K562 (cell line): ENCODE measurements around the gene SRGAP3. TPM values are rescaled to one million over a fixed set of nuclear protein-coding genes. Genes with fewer than 3 reads are reported as not detected.

Experiments used
- ATAC-seq: fragments of 200-7000 bp; cut with Tn5 transposase; 3 replicates; pipeline ENCODE4 v1.9.1; 2020; ENCODE audit warnings: moderate library complexity
- BruUV-seq: library from RNA; stranded (reverse); fragments of 400-500 nt; replicated peaks from 2 replicates; lab custom pipeline; 2021; lab: Mats Ljungman, UMichigan
- CTCF ChIA-PET: fragments of 300-600 bp; formaldehyde crosslinking; extraction: SDS; loops from one replicate; lab custom pipeline; 2021; ENCODE audit warnings: low intra/inter-chr PET ratio; lab: Yijun Ruan, JAX
- POLR2A ChIA-PET: fragments of 300-600, 350-650 bp; sonication (Branson Sonifier 250); formaldehyde crosslinking; extraction: SDS; loops from one replicate; lab custom pipeline; 2021; ENCODE audit warnings: antibody characterized with exemption, inconsistent platforms; lab: Yijun Ruan, JAX
- DNase-seq, 4 experiments: peaks; one replicate each; pipeline versions ENCODE4 v3.0.0 to v3.0.0-alpha.2; 2011 to 2018; ENCODE audit warnings: low spot score in 3 of 4, mixed read lengths in 3 of 4; ENCODE audit errors: extremely low read depth in 1 of 4
- FAIRE-seq: peaks from 2 replicates; lab custom pipeline; 2011; peaks lifted over from hg19 to GRCh38; lab: Jason Lieb, UNC
- H2AFZ ChIP-seq: 2 replicates; pipeline ENCODE4 v1.6.0; 2011; ENCODE audit warnings: low read depth, low read length, control low read depth, inconsistent platforms
- H3K27ac ChIP-seq: fragments of 200-600 bp; 3 replicates; pipeline ENCODE4 v1.8.0; 2011; ENCODE audit warnings: low read depth, mild to moderate bottlenecking, control low read depth, inconsistent platforms, low read length, moderate library complexity, mixed read lengths; ENCODE audit errors: extremely low read depth
- H3K27me3 ChIP-seq, 2 experiments: fragments of 300-600 bp in 1 of 2; 2 replicates in 1 of 2; 3 replicates in 1 of 2; pipeline versions ENCODE4 v1.6.0 to v1.8.0; 2011; ENCODE audit warnings: inconsistent platforms in 2 of 2, low read length in 2 of 2, mild to moderate bottlenecking in 1 of 2, mixed read lengths in 1 of 2, moderate library complexity in 1 of 2; ENCODE audit not compliant: control insufficient read depth in 2 of 2, insufficient read depth in 2 of 2
- H3K36me3 ChIP-seq: fragments of 300-600 bp; 3 replicates; pipeline ENCODE4 v1.8.0; 2011; ENCODE audit warnings: mild to moderate bottlenecking, low read length, inconsistent platforms; ENCODE audit not compliant: control insufficient read depth, insufficient read depth
- H3K4me1 ChIP-seq, 2 experiments: fragments of 200-600 bp in 1 of 2; replicated peaks in 1 of 2; 2 replicates in 1 of 2; 3 replicates in 1 of 2; pipeline versions ENCODE4 v1.5.1 to v1.8.0; 2011; ENCODE audit warnings: inconsistent platforms in 2 of 2, low read length in 2 of 2, mild to moderate bottlenecking in 1 of 2, mixed read lengths in 1 of 2, moderate library complexity in 1 of 2; ENCODE audit not compliant: control insufficient read depth in 2 of 2, insufficient read depth in 2 of 2
- H3K4me2 ChIP-seq: 2 replicates; pipeline ENCODE4 v1.6.1; 2011; ENCODE audit warnings: low read length, control low read depth, inconsistent platforms, mixed read lengths; ENCODE audit not compliant: insufficient read depth
- H3K4me3 ChIP-seq: fragments of 200-600 bp; sonication (generic), shearing (Covaris generic); 2 replicates; pipeline ENCODE4 v1.5.1; 2016; ENCODE audit warnings: control low read depth, inconsistent platforms
- H3K79me2 ChIP-seq: fragments of 200-600 bp; 3 replicates; pipeline ENCODE4 v1.8.0; 2011; ENCODE audit warnings: low read length, inconsistent platforms; ENCODE audit not compliant: control insufficient read depth, insufficient read depth
- H3K9ac ChIP-seq, 2 experiments: 2 replicates each; pipeline versions ENCODE4 v1.6.0 to v1.6.1; 2011; ENCODE audit warnings: low read depth in 2 of 2, low read length in 2 of 2, control low read depth in 1 of 2, inconsistent platforms in 1 of 2, mild to moderate bottlenecking in 1 of 2, mixed read lengths in 1 of 2; ENCODE audit not compliant: insufficient read depth in 1 of 2
- H3K9me1 ChIP-seq: one replicate; pipeline ENCODE4 v1.6.0; 2011; ENCODE audit warnings: inconsistent platforms, mild to moderate bottlenecking, low read length, moderate library complexity; ENCODE audit not compliant: control insufficient read depth, insufficient read depth
- H3K9me3 ChIP-seq: replicated peaks from 2 replicates; pipeline ENCODE4 v1.5.1; 2011; ENCODE audit warnings: low read depth, low read length, inconsistent platforms; ENCODE audit not compliant: control insufficient read depth, insufficient read depth
- H4K20me1 ChIP-seq: replicated peaks from 2 replicates; pipeline ENCODE4 v1.6.1; 2011; ENCODE audit warnings: low read length, inconsistent platforms, mixed read lengths; ENCODE audit not compliant: control insufficient read depth, insufficient read depth
- ATF3 ChIP-seq, 2 experiments: fragments of 450-650 bp in 1 of 2; sonication (generic) in 1 of 2; formaldehyde crosslinking in 1 of 2; IDR thresholded peaks in 1 of 2; conservative IDR thresholded peaks in 1 of 2; 2 replicates each; pipeline versions ENCODE4 v1.6.1 to v1.8.1; 2016 to 2023; ENCODE audit warnings: mild to moderate bottlenecking in 2 of 2, moderate library complexity in 2 of 2, inconsistent platforms in 1 of 2, missing genetic modification reagents in 1 of 2
- C11orf30 ChIP-seq: fragments of 450-650 bp; IDR thresholded peaks from 2 replicates; pipeline ENCODE4 v1.6.1; 2016; ENCODE audit warnings: low read depth, mild to moderate bottlenecking
- CLOCK ChIP-seq: fragments of 250-450 bp; sonication (Bioruptor Pico); IDR thresholded peaks from 2 replicates; pipeline ENCODE4 v1.4.0; 2020; ENCODE audit warnings: mild to moderate bottlenecking, moderate library complexity, borderline replicate concordance
- HDAC8 ChIP-seq: fragments of 450-650 bp; IDR thresholded peaks from 2 replicates; pipeline ENCODE4 v1.6.1; 2016; ENCODE audit warnings: mild to moderate bottlenecking, missing genetic modification characterization, moderate library complexity, missing compliant biosample characterization
- HES1 ChIP-seq: fragments of 450-650 bp; IDR thresholded peaks from 2 replicates; pipeline ENCODE4 v1.6.1; 2016; ENCODE audit warnings: low read depth, mild to moderate bottlenecking, moderate library complexity
- JUND ChIP-seq, 2 experiments: IDR thresholded peaks; 2 replicates in 1 of 2; 3 replicates in 1 of 2; pipeline ENCODE4 v1.6.1; 2011; ENCODE audit warnings: borderline replicate concordance in 2 of 2, low read depth in 2 of 2, low read length in 2 of 2, improper control_type of control experiment in 1 of 2, missing biosample characterization in 1 of 2, missing genetic modification characterization in 1 of 2, missing genetic modification reagents in 1 of 2
- NFYB ChIP-seq: IDR thresholded peaks from 2 replicates; pipeline ENCODE4 v1.6.1; 2011; ENCODE audit warnings: mild to moderate bottlenecking, moderate library complexity; ENCODE audit not compliant: insufficient read length; ENCODE audit errors: extremely low read depth
- NONO ChIP-seq, 2 experiments: fragments of 200-400 bp in 1 of 2; fragments of 450-650 bp in 1 of 2; formaldehyde crosslinking in 1 of 2; IDR thresholded peaks; 2 replicates each; pipeline ENCODE4 v1.6.1; 2017; ENCODE audit warnings: low read depth in 2 of 2, mild to moderate bottlenecking in 2 of 2, moderate library complexity in 2 of 2, low read length in 1 of 2
- RNF2 ChIP-seq: sonication (generic); IDR thresholded peaks from 2 replicates; pipeline ENCODE4 v1.6.1; 2016
- SETDB1 ChIP-seq: IDR thresholded peaks from one replicate; pipeline ENCODE4 v1.6.1; 2012; ENCODE audit warnings: low read length, control low read depth, inconsistent platforms
- SMAD4 ChIP-seq: fragments of 250-450 bp; sonication (Bioruptor Pico); conservative IDR thresholded peaks from 2 replicates; pipeline ENCODE4 v1.8.0; 2021; ENCODE audit warnings: inconsistent platforms, mild to moderate bottlenecking, moderate library complexity
- ZBTB43 ChIP-seq: sonication (generic); formaldehyde crosslinking; IDR thresholded peaks from 2 replicates; pipeline ENCODE4 v1.8.0; 2023; ENCODE audit warnings: mild to moderate bottlenecking, missing genetic modification reagents
- ZNF224 ChIP-seq: sonication (generic); formaldehyde crosslinking; IDR thresholded peaks from 2 replicates; pipeline ENCODE4 v1.8.0; 2022; ENCODE audit warnings: mild to moderate bottlenecking, missing genetic modification reagents
- ZNF431 ChIP-seq: sonication (generic); formaldehyde crosslinking; IDR thresholded peaks from 2 replicates; pipeline ENCODE4 v1.8.0; 2022; ENCODE audit warnings: mild to moderate bottlenecking, missing genetic modification reagents
- WGBS: fragments of 100-300 bp; shearing (Covaris generic); methylation state at CpG from one replicate; pipeline ENCODE4 v1.1.6; 2016; ENCODE audit warnings: low coverage, mixed read lengths; ENCODE audit not compliant: insufficient coverage; ENCODE audit errors: missing lambda C conversion rate; 5-methylcytosine and 5-hydroxymethylcytosine counted together
- in situ Hi-C: fragments of 300-500 bp; cut with MboI; formaldehyde crosslinking; loops from 4 replicates; pipeline ENCODE4 v1.15.0; 2018; ENCODE audit warnings: inconsistent platforms, mixed read lengths
- intact Hi-C: fragments of 100-400 bp; cut with micrococcal nuclease; formaldehyde crosslinking; loops from 2 replicates; pipeline ENCODE4 v1.14.2; 2022
- polyA plus RNA-seq, 8 experiments: library from polyadenylated mRNA; depleted of rRNA in 4 of 8; stranded (reverse) in 5 of 8; unstranded in 3 of 8; fragments of >200 nt; fragmentation: Nextera tagmentation in 2 of 8; fragmentation: Illumina TruSeq in 1 of 8; extraction: Ambion mirVana in 2 of 8; extraction: Trizol in 1 of 8; gene quantifications; 2 replicates each; pipeline versions ENCODE4 v1.2.1 to v1.2.3, GENCODE V29; 2011 to 2014; ENCODE audit warnings: inconsistent platforms in 1 of 8, missing spikeins in 1 of 8
- total RNA-seq, 7 experiments: library from RNA; depleted of rRNA in 6 of 7; stranded (reverse); fragments of >200 nt in 6 of 7; fragmentation: Illumina TruSeq in 2 of 7; extraction: Trizol in 2 of 7; gene quantifications; 2 replicates each; pipeline versions ENCODE4 v1.2.1 to v1.2.3, GENCODE V29; 2011 to 2021; ENCODE audit warnings: low replicate concordance in 1 of 7

SRGAP3 gene
- total and polyA plus RNA-seq, 9 of the 15 experiments (the other 6 are each of a cell fraction or from before 2014, with no cell fraction given) = 0.11 to 0.85 (median 0.35) TPM; not detected in 2

- Histone ChIP-seq H2AFZ (no peak overlapping the region), H3K4me2 (no peak overlapping the region), H3K27ac (no peak overlapping the region), H3K9ac (no peak overlapping the region), H3K79me2 (no peaks in the 10 kb centered on the region), H3K9me3 (no peaks in the 10 kb centered on the region), H3K4me3 (no peak overlapping the region), H3K4me1 (no peaks in the 10 kb centered on the region), H3K36me3 (no peaks in the 10 kb centered on the region), H3K9me1 (no peaks in the 10 kb centered on the region), H4K20me1 (peaks cover 3% of the 10 kb centered on the region; the same call in 1 of the 2 replicates), H3K27me3 (peaks cover 9 to 29% of the 10 kb centered on the region in 2 experiments; a peak in 3 of 5 replicates)
- intact Hi-C loops (no loop called here), in situ Hi-C loops (no loop called here)
- DNase-seq = no peak
- no peak for FAIRE-seq
- no TSS peak for BruUV-seq
- peak; percentile 54; the same call in 2 of the 3 replicates for ATAC-seq
- CTCF ChIA-PET = no interaction called here
- WGBS = under 1% methylated on average over 11 of the region's 12 CpGs
- POLR2A ChIA-PET = interaction anchor here (1.0 to 1.5 kb wide), 2 partner anchors 9 to 28 kb away, joined by 3 to 5 read pairs; no protein-coding TSS in a partner anchor
- TF ChIP-seq HES1 = no peak
- TF ChIP-seq NFYB = no peak
- no peak for TF ChIP-seq NONO (IDR thresholded peaks at IDR 0.05; ENCODE audit: low read depth in 2 of 2, low read length in 1 of 2)
- no peak for TF ChIP-seq C11orf30
- TF ChIP-seq SETDB1 = no peak
- no peak for TF ChIP-seq CLOCK (CRISPR knock-in tag)
- no peak for TF ChIP-seq ZNF431
- 0 out of 2 replicates have a peak, but pooled peaks have one; percentile 10 for TF ChIP-seq ATF3 (IDR thresholded peaks at IDR 0.05)
- TF ChIP-seq ATF3 (CRISPR knock-in tag; conservative IDR thresholded peaks at IDR 0.05) = no peak
- TF ChIP-seq RNF2 = no peak
- no peak for TF ChIP-seq SMAD4 (CRISPR knock-in tag)
- TF ChIP-seq JUND (IDR thresholded peaks at IDR 0.05; ENCODE audit: borderline replicate concordance, low read depth, low read length) = peak; percentile 22; the same call in 1 of the 2 replicates
- no peak for TF ChIP-seq JUND (tag; IDR thresholded peaks at IDR 0.05; ENCODE audit: borderline replicate concordance, low read depth, low read length)
- TF ChIP-seq ZNF224 (CRISPR knock-in tag) = no peak
- no peak for TF ChIP-seq HDAC8 (tag)
- no peak for TF ChIP-seq ZBTB43
These were observed 160.7 kb downstream of the SRGAP3 start for GRCh38 chr3:9088441-9089353.
